ENCODE data around the gene AHSG.
"Not testable (repeated sequence)": the region's sequence is repeated elsewhere in the genome, so short reads cannot be mapped to it uniquely, and the experiment has no call there.

Gene AHSG, protein sequence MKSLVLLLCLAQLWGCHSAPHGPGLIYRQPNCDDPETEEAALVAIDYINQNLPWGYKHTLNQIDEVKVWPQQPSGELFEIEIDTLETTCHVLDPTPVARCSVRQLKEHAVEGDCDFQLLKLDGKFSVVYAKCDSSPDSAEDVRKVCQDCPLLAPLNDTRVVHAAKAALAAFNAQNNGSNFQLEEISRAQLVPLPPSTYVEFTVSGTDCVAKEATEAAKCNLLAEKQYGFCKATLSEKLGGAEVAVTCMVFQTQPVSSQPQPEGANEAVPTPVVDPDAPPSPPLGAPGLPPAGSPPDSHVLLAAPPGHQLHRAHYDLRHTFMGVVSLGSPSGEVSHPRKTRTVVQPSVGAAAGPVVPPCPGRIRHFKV

DNA sequence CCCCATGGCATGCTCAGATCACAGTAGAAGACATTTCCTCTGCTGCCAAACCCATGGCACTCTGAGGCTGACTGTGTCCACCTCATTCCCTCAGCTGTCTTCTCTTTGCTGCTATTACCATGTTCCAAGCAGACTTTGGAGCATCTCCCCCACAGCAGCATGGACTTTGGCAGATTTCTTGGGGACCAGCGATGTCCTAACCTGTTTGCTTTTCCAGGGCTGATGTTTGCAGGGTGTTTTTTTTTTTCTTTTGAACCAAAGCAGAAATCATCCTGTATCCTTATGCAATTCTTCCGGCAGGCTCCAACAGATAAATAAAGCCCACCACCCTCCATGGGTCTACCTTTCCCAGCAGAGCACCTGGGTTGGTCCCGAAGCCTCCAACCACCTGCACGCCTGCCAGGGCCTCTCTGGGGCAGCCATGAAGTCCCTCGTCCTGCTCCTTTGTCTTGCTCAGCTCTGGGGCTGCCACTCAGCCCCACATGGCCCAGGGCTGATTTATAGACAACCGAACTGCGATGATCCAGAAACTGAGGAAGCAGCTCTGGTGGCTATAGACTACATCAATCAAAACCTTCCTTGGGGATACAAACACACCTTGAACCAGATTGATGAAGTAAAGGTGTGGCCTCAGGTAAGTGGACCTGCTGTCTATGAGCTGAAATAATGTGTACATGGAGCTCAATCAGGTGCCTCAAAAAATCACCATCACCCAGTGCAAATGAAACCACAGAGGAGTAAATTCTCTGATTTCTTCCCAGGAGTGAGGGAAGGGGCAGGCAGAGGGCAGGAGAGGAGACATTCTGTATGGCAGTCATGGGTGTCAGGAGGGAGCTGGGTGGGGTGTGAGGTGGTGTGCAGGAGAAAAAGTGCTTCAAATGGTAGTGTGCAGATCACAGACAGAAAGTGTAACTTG lies at the start of gene AHSG:
AHSG (plus strand) TSS at position 340 of the 916 bp plus-strand sequence; CDS start at position 422, 82 bp downstream.
- no peak for DNase-seq (ENCODE audit: low spot score)

DNA sequence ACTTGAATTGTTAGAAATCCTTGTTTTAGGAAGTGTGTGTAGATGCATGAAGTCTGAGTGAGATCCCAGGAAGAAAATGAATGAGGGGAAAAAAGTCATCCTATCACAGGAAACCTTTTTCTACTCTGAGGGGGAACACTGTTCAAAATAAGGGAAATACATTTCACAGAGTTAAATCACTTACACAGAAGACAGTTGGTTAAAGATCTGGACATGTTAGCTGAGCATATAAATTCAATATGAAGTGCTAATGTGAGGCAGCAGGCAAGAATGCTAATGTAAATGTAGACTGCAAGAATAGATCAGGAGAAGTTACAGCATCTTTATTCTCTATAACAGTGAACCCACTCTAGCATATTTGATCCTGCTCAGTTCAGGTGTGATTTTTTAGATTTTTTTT lies 48.3 kb upstream of the AHSG start:
- no peak for DNase-seq (ENCODE audit: low spot score)

DNA sequence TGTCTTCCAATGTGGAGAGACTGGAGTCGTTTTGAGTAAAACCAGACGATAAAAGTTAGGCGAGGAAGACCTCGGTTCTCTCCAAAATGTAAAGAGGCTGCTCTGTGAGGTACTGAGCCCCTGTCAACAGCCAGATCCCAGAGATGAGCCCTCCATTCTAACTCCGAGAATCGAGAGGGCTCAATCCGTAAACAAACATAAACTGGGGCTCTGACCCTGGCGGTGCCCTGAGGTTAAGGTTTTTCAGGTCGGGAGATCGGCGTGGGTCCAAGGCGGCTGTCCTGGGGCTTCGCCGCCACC lies 46.1 kb upstream of the AHSG start:
- DNase-seq (ENCODE audit: low spot score), result peak; percentile 29

DNA sequence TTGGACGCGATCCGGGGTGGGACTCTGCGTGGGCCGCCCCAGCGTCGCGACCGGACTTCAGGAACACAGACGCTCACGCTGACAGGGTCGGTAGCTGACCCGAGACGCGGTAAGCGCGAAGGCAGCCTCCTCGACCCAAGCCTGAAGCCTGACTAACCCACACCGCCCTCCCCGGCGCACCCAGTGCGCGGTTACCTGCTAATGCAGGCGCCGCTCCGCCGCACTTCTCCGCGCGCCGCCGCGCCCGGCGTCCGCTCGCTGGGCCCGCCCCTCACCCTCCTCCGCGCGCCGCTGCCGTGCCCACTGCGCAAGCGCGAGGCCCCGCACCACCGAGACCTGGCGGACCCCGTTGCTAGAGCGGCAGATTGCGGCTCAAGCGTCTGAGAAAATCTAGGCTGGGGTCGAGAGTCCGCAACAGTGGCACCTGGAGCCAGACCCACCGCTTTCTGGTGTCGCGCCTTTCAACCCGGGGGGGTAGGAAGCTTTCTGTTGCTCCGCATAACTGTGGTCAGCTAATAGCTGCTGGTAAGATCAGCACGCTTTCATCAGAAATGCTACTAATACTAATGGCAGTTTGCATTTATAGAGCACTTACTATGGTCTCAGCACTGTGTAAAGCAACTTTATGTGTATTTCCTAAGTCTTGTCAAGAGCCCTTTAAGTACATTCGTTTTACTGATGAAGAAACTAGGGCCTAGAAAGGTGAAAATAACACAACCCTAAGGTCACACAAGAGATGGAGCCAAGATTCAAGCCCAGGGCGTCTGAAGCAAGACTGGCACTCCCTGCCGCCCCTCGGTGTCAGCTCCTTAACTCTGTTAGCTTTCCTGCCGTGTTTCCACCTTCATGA lies 45.6 kb upstream of the AHSG start, which contains the start of gene TBCCD1:
TBCCD1 (minus strand) TSS at position 268 of the 850 bp plus-strand sequence. CDS start 3,010 bp downstream, outside the sequence.
- peak; percentile 82 for DNase-seq (ENCODE audit: low spot score)

DNA sequence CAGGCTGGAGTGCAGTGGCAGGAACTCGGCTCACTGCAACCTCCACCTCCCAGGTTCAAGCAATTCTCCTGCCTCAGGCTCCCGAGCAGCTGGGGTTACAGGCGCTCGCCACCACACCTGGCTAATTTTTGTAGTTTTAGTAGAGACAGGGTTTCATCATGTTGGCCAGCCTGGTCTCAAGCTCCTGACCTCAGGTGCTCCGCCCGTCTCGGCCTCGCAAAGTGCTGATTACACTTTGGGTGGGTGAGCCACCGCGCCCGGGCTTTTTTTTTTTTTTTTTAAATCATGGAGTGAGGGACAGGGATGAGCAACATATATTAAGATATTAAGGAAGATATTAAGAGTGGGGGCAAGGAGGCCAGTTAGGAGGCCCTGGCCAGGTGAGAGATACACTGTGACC lies 43.5 kb upstream of the AHSG start:
- DNase-seq (ENCODE audit: low spot score), result not testable (repeated sequence)

DNA sequence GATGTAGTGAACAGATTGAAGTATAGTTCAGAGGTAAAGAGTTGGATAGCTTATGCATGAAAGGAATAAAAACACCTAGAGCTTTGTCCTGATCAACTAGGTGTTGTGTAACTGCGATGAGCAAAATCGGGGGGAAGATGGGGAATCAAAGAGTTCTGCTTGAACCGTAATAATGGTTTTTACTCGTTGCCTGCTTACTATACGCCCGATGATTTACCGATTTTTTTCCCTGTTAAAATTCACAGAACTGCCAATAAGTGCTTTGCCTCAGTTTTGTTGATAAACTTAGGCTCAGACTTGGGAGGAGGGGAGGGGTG lies 43.1 kb upstream of the AHSG start:
- DNase-seq (ENCODE audit: low spot score), result no peak

DNA sequence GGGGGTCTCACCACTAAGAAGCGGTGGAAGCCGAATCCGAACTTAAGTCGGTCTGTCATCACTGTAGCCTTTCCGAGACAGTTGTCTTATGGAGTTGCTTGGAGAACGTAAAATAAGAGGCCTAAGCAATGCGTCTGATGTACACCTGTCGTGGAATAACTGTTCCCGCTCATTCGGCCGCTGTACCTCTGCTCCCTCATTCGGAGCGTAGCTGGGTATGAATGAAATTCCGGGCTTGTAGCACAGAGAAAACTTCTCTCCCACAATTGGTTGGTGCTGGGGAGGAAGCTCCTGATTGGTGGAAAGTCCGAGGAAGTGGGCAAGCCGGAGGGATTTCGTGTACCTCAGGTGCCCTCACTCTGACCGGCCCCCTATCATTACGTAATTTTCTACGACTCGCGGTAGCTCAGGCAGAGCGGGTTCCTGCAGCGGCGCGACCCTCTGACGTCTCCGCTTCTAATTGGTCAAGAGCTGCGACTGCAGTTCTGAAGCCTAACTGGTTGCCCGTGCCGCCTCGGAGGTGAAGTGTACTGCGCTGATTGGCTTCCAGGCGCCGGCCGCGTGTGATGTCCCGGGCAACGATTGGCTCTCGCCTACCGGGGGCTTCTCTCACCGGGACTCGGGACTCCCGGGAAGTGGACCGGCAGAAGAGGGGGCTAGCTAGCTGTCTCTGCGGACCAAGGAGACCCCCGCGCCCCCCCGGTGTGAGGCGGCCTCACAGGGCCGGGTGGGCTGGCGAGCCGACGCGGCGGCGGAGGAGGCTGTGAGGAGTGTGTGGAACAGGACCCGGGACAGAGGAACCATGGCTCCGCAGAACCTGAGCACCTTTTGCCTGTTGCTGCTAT lies 42.5 kb upstream of the AHSG start, which contains the start of gene DNAJB11:
DNAJB11 (plus strand) TSS at position 625 of the 845 bp plus-strand sequence; CDS start at position 803, 178 bp downstream.
- peak; percentile 99 for DNase-seq (ENCODE audit: low spot score)

DNA sequence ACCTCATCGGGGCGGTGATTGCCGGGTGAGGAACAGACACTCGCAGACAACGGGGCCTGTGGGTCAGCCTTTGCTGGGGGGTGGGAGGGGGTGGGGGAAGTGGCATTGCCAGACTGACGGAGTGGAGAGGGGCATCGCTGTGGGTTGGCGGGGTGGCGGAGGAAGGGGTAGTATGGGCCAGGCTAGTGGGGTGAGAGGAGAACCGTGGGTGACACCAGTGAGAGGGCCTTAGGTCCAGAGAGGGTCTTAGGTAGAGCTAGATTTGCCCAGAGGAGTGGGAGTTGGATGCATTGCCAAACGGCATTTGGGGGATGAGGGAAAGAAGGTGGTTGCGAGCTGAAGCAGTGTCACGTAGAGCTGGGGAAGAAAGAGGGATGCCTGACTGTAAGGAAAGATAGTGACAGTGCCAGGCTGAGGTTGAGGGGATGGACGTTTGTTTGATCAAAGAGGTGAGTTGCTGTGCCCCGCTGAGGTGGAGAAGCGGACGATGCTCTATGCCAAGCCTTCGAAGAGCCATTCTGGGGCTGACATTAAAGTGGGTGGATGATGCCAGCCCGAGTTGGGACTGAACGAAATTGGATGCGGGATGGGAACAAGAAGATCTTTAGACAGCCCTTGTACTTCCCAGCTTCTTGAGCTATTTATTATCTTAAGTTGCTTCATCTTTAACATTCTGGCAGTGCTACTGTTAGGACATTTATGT lies 41.8 kb upstream of the AHSG start:
- DNase-seq (ENCODE audit: low spot score), result no peak

DNA sequence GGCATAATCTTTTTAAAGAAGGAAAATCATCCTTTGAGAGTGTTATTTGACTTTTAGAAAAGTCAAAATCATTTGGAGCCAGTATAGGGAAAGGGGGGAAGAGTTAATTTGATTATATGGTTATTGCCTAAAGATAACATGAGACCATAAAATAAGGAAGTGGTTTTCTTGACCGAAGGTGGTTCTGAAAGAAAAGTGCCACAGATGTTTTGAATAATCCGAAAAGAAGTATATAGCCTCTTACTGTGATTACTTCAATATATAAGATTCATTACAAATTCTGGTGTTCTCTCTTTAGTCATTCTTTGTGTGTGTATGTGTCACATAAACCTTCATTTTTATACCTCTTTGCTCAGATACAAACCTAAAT lies 41.2 kb upstream of the AHSG start:
- DNase-seq (ENCODE audit: low spot score), result no peak

DNA sequence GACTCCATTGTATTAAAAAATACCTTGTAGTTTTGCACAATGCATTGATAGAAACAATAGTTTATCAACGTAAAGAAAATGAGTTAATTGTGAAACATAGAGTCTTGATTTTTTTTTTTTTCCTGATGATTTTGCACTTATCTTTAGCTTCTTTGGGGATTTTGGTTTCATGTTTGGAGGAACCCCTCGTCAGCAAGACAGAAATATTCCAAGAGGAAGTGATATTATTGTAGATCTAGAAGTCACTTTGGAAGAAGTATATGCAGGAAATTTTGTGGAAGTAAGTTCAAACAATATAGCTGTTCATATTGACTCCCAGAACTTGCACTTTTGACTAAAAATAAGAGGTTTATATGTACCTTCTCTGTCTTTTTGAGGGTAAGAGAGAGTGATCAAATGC lies 35.3 kb upstream of the AHSG start:
- DNase-seq (ENCODE audit: low spot score), result no peak

DNA sequence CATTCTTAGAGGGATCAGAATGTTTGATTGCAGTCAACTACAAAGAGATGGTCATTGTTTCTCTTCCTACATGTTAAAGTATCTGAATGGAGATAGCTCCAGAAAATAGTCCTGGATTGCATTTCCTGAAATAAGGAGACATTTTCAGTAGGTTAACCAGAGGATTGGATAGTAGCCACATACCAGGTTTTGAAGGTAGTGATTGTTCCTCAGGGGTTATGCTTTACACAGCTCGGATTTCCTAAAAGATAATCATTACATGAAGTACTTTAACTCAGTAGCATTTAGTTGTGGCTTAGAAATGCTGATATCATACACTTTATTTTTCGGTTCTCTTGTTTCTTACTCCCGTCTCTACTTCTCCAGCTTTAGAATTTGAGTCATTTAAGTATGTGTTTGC lies 32.1 kb upstream of the AHSG start:
- DNase-seq (ENCODE audit: low spot score), result no peak

DNA sequence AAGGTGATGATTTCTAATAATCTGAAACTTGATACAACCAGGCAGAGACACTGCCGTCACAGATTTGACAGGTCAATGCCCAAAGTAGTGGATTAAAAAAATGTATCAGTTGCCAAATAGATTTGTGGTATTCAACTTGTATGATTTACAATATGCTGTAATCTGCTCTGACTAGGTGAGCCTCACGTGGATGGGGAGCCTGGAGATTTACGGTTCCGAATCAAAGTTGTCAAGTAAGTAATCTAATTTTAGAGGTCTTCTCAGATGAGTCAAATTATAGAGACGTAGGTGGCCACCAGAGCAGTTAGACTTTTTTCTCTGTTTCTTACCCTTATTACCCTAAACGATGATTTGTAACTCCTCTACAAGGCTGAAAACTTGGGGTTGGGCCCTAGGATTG lies 30.3 kb upstream of the AHSG start:
- no peak for DNase-seq (ENCODE audit: low spot score)

DNA sequence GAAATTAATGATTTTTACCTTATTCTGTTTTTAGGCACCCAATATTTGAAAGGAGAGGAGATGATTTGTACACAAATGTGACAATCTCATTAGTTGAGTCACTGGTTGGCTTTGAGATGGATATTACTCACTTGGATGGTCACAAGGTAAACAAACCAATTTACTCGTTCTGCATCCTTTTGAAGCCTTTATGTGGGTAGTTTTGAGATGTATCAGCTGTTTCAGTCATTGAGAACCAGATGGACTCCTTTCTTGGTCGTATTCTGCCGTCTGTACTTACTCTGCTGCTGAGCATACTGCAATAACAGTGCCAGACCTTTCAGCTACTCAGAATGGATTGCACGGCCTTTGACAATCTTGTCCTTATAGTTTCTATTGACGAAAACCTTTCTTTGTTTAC lies 29.0 kb upstream of the AHSG start:
- no peak for DNase-seq (ENCODE audit: low spot score)

DNA sequence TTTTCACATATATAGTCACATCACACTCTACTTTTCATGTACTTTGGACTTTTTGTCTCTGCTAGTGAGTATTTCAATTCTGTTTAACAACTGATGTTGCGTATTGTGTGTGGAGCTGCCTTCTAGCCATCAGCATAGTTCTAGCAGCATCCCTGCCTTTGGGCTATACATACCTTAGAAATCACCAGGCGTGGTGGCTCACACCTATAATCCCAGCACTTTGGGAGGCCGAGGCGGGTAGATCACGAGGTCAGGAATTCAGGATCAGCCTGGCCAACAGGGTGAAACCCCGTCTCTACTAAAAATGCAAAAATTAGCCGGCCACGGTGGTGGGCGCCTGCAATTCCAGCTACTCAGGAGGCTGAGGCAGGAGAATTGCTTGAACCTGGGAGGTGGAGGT lies 26.6 kb upstream of the AHSG start:
- DNase-seq (ENCODE audit: low spot score), result not testable (repeated sequence)

DNA sequence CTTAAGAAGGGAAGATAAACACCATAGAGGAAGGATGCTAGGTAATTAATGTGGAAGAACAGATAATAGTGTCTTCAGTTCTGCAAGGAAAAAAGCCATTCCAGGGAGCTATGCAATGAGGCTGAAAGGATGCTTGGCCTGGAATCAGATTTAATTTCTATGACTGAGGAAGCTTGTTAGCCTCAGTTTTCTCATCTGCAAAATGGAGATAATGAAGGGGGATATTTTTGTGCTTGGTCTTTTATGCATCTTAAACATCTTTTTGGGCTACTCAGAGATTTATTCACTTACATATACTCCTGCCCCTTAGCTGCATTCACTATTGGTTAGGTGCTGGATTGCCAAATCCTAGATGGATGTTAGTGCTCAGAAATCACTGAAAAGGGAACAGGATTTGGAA lies 25.7 kb upstream of the AHSG start:
- DNase-seq (ENCODE audit: low spot score), result no peak

DNA sequence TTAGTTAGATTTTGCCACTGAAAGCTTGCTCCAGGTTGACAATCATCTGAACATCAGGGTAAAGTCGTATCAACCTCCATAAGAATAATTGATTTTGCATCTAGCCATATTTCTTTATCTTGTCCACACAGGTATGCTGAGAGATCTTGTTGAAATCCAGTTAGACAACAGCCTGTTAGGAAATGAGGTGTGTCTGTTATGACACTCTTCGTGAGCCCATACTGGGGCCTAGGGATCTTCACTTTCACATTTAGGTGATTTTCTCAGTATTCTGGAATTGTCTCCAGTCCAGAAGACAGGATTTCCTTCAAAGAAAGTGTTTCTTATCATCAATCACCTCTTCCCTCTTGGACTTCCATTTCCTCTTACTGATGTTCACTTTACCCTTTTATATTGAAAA lies 24.2 kb upstream of the AHSG start:
- no peak for DNase-seq (ENCODE audit: low spot score)

DNA sequence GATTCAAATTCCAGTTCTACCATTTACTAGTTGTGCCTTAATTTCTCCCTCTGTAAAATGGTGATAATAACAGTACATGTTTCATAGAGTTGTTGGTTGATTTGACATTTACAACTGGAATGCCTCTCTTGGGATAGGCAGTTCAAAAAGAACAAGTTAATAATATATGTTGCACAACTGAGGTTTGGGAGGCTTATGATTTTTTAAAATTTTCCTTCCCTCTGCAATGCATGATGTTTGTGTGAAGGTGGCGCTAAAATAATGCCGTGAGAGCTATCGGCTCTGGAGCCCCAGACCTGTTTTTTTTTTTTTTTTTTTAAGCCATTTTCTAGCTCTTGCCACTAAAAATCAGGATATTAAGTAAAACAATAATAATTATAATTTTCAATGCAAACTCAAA lies 23.7 kb upstream of the AHSG start:
- no peak for DNase-seq (ENCODE audit: low spot score)

DNA sequence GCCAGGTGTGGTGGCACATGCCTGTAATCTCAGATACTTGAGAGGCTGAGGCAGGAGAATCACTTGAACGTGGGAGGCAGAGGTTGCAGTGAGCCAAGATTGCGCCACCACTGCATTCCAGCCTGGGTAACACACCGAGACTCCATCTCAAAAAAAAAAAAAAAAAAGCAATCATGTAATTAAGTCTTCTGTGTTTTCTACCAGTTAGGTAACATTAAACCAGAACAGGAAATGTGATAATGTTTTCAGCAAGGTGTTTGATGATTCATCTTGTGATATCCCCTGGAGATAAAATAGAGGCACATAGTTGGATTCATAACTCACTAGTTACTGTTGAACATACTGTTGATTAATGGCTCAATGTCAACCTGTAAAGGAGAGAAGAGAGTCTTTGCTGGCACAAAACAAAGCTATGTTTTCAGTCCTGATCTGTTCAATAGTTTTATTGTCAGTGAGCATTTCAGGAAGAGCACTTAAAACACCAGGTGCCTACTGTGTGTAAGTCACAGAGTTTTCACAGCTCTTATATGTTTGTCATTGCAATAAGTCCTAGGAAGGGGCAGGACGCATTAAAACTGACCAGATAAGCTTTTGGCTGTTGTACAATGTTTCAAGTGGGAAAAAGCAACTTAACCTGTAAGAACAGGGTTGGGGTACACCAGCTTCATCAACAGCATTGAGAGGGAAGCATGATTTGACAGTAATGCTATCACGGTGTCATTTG lies 22.8 kb upstream of the AHSG start:
- no peak for DNase-seq (ENCODE audit: low spot score)

DNA sequence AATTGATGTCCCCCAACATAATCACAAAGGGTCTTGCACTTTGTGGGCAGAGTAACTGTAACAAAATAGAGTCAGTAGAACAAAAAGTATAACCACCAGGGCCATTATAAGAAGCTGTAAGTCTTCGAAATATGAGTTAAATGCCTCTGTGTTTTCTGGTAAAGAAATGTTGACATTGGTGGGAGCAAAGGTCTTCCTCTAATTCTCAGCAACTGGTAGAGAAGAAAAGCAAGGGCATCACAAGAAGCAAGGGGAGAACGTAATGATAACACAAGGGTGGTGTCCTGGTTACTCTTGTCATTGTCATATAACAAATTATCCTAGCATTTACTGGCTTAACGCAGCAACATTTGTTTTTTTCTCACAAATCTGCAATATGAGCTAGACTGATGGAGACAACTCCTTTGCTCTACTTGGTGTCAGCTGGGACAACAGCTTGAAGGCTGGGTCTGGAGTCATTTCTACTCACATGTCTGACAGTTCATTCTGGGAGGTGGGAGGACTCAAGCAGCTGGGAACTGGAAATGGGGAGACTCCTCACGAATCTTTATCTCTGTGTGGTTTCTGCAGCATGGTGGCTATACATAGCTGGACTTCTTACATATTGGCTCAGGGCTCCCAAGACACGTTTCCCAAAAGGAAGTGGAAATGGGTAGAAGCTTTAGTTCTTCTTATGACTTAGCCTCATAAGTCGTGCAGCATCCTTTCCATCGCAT lies 22.1 kb upstream of the AHSG start:
- DNase-seq (ENCODE audit: low spot score), result no peak
